ENCODE results near the gene BRI3BP. TPM values are rescaled to one million over a fixed set of nuclear protein-coding genes. Genes with fewer than 3 reads are reported as not detected.

BRI3BP gene
- total RNA-seq, 1 experiment from 2014 or later: 31.9 TPM

DNA sequence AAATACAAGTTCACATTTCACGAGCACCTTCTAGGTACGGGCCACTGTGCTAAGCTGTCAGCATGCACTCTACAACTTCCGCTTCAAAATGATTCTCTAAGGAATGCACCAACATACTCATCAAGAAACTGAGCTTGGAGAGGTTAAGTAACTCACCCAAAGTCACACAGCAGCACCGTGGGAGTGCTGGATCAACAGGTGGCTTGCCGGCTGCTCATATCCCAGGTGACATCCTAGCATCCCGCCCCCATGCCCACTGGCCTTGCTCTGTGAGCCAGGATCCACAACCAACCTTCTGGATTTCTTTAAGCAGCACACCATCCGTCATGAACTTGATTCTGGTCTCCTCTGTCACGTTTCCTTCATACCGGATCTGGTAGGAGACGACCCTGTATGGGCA lies 21.2 kb upstream of the BRI3BP start:
- intact Hi-C loops (cut with micrococcal nuclease): no loop called here
- no peaks in the 10 kb centered on the region for H3K79me2 ChIP-seq (ENCODE audit: low read length)
- no peak overlapping the region for H2AFZ ChIP-seq (ENCODE audit: low read length)
- H3K4me3 ChIP-seq (ENCODE audit: low read length): no peak overlapping the region
- H4K20me1 ChIP-seq (ENCODE audit: low read length): no peaks in the 10 kb centered on the region
- H3K27me3 ChIP-seq (ENCODE audit: low read length): no peaks in the 10 kb centered on the region
- H3K9ac ChIP-seq (ENCODE audit: low read length): no peak overlapping the region
- no peaks in the 10 kb centered on the region for H3F3A ChIP-seq (ENCODE audit: low read length, unreplicated experiment)
- TF ChIP-seq EZH2 (IDR thresholded peaks at IDR 0.05; ENCODE audit: low read length, unreplicated experiment) (no peak), EZH2phosphoT487 (IDR thresholded peaks at IDR 0.05; ENCODE audit: borderline replicate concordance, low read length) (no peak)
- TF ChIP-seq, protein P1, sequence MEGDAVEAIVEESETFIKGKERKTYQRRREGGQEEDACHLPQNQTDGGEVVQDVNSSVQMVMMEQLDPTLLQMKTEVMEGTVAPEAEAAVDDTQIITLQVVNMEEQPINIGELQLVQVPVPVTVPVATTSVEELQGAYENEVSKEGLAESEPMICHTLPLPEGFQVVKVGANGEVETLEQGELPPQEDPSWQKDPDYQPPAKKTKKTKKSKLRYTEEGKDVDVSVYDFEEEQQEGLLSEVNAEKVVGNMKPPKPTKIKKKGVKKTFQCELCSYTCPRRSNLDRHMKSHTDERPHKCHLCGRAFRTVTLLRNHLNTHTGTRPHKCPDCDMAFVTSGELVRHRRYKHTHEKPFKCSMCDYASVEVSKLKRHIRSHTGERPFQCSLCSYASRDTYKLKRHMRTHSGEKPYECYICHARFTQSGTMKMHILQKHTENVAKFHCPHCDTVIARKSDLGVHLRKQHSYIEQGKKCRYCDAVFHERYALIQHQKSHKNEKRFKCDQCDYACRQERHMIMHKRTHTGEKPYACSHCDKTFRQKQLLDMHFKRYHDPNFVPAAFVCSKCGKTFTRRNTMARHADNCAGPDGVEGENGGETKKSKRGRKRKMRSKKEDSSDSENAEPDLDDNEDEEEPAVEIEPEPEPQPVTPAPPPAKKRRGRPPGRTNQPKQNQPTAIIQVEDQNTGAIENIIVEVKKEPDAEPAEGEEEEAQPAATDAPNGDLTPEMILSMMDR (conservative IDR thresholded peaks at IDR 0.05; ENCODE audit: low read depth, low read length): no peak
- CTCF ChIA-PET: no interaction called here
- no peak overlapping the region for H3K4me2 ChIP-seq (ENCODE audit: low read length)
- H3K9me3 ChIP-seq (ENCODE audit: low read length): no peaks in the 10 kb centered on the region
- POLR2A ChIA-PET (ENCODE audit: unreplicated experiment): no interaction called here
- no peak for DNase-seq
- peaks cover 57% of the 10 kb centered on the region for H3K36me3 ChIP-seq (ENCODE audit: low read depth, low read length)
- H3K9me2 ChIP-seq (replicated peaks; ENCODE audit: low read length): no peaks in the 10 kb centered on the region
- peak; percentile 85 for ATAC-seq
- no TSS peak for BruUV-seq (replicated peaks)
- no peak overlapping the region for H3K27ac ChIP-seq (ENCODE audit: low read length)
- no peaks in the 10 kb centered on the region for H3K4me1 ChIP-seq (ENCODE audit: insufficient read depth, low read length)

DNA sequence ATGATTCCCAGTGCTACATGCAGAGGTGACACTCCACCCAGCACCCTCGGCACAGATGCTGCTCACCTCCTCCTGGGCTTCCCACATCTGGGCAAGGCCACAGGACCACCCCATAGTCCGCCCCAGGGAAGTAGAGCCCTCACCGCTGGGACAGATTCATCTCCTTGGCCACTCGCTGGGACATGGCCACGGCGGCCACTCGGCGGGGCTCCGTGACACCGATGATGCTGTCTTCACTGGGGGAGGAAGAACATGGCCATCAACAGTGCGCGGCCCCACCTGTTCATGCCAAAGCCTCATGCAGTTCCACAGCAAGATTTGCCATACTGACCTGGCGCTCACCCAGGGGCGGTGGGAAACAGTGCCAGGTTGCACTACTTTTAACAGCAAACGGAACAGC lies 18.2 kb upstream of the BRI3BP start:
- CTCF ChIA-PET: no interaction called here
- ATAC-seq: no peak
- Histone ChIP-seq H2AFZ (ENCODE audit: low read length) (no peak overlapping the region), H3K27me3 (ENCODE audit: low read length) (no peaks in the 10 kb centered on the region), H3K36me3 (ENCODE audit: low read depth, low read length) (peaks cover 57% of the 10 kb centered on the region), H3K9me3 (ENCODE audit: low read length) (no peaks in the 10 kb centered on the region), H3F3A (ENCODE audit: low read length, unreplicated experiment) (no peaks in the 10 kb centered on the region), H3K4me1 (ENCODE audit: insufficient read depth, low read length) (no peaks in the 10 kb centered on the region), H3K9me2 (replicated peaks; ENCODE audit: low read length) (no peaks in the 10 kb centered on the region), H3K79me2 (ENCODE audit: low read length) (no peaks in the 10 kb centered on the region), H3K27ac (ENCODE audit: low read length) (no peak overlapping the region), H3K4me2 (ENCODE audit: low read length) (no peak overlapping the region), H4K20me1 (ENCODE audit: low read length) (no peaks in the 10 kb centered on the region), H3K9ac (ENCODE audit: low read length) (no peak overlapping the region), H3K4me3 (ENCODE audit: low read length) (no peak overlapping the region)
- no peak for TF ChIP-seq EZH2phosphoT487 (IDR thresholded peaks at IDR 0.05; ENCODE audit: borderline replicate concordance, low read length)
- no peak for TF ChIP-seq EZH2 (IDR thresholded peaks at IDR 0.05; ENCODE audit: low read length, unreplicated experiment)
- TF ChIP-seq, protein P1 (conservative IDR thresholded peaks at IDR 0.05; ENCODE audit: low read depth, low read length): no peak
- no TSS peak for BruUV-seq (replicated peaks)
- intact Hi-C loops (cut with micrococcal nuclease): no loop called here
- POLR2A ChIA-PET (ENCODE audit: unreplicated experiment): interaction anchor here (0.7 kb wide), 1 partner anchor 154 kb away, joined by 11 read pairs; no protein-coding TSS in a partner anchor
- DNase-seq: no peak

DNA sequence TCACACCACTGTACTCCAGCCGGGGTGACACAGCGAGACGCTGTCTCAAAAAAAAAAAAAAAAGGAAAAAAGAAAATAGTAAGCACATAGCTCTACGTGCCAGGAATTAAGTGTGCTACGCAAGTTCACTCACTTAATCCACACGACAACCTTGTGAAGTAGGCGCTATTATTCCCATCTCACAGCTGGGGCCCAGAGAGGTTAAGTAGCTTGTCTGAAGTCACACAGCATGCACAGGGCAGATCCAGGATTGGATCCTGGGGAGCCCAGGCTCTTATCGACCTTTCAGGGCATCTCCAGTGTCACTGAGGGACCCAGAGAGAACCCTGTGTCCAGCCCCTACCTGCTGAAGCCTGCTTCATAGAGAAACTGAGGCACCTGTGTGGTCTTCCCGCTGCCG lies 16.4 kb upstream of the BRI3BP start:
- Histone ChIP-seq H3K9me3 (ENCODE audit: low read length) (no peaks in the 10 kb centered on the region), H3K36me3 (ENCODE audit: low read depth, low read length) (peaks cover 55% of the 10 kb centered on the region), H3K27me3 (ENCODE audit: low read length) (no peaks in the 10 kb centered on the region), H3K9me2 (replicated peaks; ENCODE audit: low read length) (no peaks in the 10 kb centered on the region), H3F3A (ENCODE audit: low read length, unreplicated experiment) (no peaks in the 10 kb centered on the region), H3K4me2 (ENCODE audit: low read length) (no peak overlapping the region), H2AFZ (ENCODE audit: low read length) (no peak overlapping the region), H3K79me2 (ENCODE audit: low read length) (no peaks in the 10 kb centered on the region), H3K4me1 (ENCODE audit: insufficient read depth, low read length) (no peaks in the 10 kb centered on the region), H3K4me3 (ENCODE audit: low read length) (no peak overlapping the region), H3K27ac (ENCODE audit: low read length) (no peak overlapping the region), H3K9ac (ENCODE audit: low read length) (no peak overlapping the region), H4K20me1 (ENCODE audit: low read length) (no peaks in the 10 kb centered on the region)
- BruUV-seq (replicated peaks): no TSS peak
- ATAC-seq (no peak), DNase-seq (no peak)
- ChIA-PET CTCF (no interaction called here), POLR2A (ENCODE audit: unreplicated experiment) (interaction anchor here (0.6 kb wide), 1 partner anchor 37 kb away, joined by 3 read pairs; no protein-coding TSS in a partner anchor)
- TF ChIP-seq, protein P1 (conservative IDR thresholded peaks at IDR 0.05; ENCODE audit: low read depth, low read length): no peak
- TF ChIP-seq EZH2 (IDR thresholded peaks at IDR 0.05; ENCODE audit: low read length, unreplicated experiment): no peak
- TF ChIP-seq EZH2phosphoT487 (IDR thresholded peaks at IDR 0.05; ENCODE audit: borderline replicate concordance, low read length): no peak
- intact Hi-C loops (cut with micrococcal nuclease): no loop called here
